ENCODE data around the gene USP4.
A peak's percentile ranks its signal among the peaks of the same experiment; 100 is the strongest.

The USP4 gene

DNA sequence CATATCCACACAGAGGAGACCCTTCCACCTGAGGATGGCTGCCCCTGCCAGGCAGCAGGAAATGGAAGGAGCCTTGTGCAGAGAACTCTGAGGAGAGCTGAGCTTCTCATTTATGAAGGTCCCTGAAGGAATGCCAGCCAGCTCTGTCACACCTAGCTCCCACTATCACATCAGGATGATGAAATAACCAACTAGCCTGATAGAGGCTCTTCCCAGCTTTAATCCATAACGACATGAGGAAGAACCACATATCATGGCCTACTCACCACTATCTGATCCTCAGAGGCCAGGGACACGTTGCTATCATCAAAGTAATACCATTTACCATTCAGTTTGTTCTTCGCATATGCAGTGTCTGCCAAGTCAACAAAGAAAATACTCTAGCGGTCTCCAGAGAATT, 61.3 kb downstream of the USP4 start:
- no peaks in the 10 kb centered on the region for H3K9me3 ChIP-seq (ENCODE audit: control insufficient read depth, insufficient read depth, low read length)
- peaks cover 3% of the 10 kb centered on the region for H3K4me1 ChIP-seq (ENCODE audit: control insufficient read depth, insufficient read depth, low read length)
- H3K9ac ChIP-seq (ENCODE audit: low read depth, low read length), result no peak overlapping the region
- no peak overlapping the region for H3K4me3 ChIP-seq (ENCODE audit: low read depth, low read length)
- peaks cover 7% of the 10 kb centered on the region for H3K36me3 ChIP-seq (ENCODE audit: control insufficient read depth, insufficient read depth, low read length)
- no peaks in the 10 kb centered on the region for H3K27me3 ChIP-seq (ENCODE audit: control insufficient read depth, insufficient read depth, low read length)

DNA sequence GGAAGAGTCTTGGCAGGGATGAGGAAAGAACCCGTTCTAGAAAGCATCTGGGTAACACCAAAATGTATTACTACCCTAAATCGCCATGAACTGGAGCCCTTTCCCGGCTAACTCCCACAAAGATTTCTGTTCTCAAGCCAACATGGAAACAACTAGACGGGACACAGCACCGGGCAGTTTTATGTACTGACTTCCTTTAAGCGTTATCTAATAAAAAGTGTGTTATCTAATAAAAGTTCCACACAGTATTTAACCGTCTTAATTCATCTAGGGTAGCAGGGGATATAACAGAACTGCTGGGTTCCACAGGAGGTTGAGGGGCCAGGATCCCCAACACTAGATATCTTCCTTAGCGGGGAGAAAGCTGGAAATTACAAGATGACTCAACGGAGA, 62.5 kb downstream of the USP4 start:
- no peaks in the 10 kb centered on the region for H3K9me3 ChIP-seq (ENCODE audit: control insufficient read depth, insufficient read depth, low read length)
- H3K4me3 ChIP-seq (ENCODE audit: low read depth, low read length), result peak overlapping the region; percentile 65
- peaks cover 7% of the 10 kb centered on the region for H3K36me3 ChIP-seq (ENCODE audit: control insufficient read depth, insufficient read depth, low read length)
- H3K9ac ChIP-seq (ENCODE audit: low read depth, low read length), result peak overlapping the region; percentile 54
- H3K4me1 ChIP-seq (ENCODE audit: control insufficient read depth, insufficient read depth, low read length), result peaks cover 3% of the 10 kb centered on the region
- H3K27me3 ChIP-seq (ENCODE audit: control insufficient read depth, insufficient read depth, low read length), result no peaks in the 10 kb centered on the region

DNA sequence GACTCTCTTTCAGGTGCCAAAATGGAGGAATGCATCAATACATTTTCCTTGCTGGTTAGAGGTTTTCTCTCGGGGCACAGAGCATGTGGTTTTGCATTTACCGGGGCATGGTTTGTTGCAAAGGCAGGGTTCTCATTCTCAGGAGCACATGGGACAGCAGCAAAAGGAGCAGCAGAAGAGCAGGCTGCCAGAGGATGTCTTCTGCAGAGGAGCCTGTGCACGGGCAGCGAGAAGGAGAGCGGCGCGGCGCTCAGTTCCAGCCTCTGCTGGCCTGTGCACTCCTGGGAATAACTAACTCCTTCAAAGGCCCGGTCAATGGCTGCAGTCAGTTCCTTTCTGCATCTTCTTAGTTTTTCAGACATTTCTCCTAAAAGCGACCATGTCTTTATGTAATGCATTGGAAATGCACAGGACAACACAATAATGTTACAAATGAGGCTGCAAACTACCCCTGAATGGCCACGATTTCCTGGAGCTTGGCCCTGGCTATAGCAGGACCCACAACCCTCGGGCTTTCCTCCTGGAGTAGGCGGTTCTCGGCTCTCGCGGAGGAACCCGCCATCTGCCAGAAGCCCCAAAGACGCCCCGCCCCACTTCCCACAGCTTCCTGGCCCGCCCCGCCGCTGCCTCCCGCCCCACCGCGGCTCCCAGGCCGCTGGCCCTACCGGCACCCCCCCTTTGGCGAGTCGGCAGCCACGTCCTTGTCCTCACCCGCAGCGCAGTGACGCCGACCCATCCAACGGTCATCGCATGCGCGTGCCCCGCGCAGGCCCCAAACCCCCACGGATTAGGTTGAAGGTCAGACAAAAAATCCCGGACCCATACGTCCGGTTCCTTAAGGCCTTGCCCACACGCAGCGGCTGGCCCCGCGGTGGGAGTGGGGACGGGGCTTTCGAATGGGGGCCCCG, 63.1 kb downstream of the USP4 start, which contains the start of gene C3orf62:
TSS of gene C3orf62 (minus strand) at position 758 of the 908 bp plus-strand sequence. CDS start at position 398, 360 bp downstream.
- H3K4me3 ChIP-seq (ENCODE audit: low read depth, low read length), result peak within 1 kb of the TSS; percentile 65
- peaks cover 7% of the 10 kb centered on the region for H3K36me3 ChIP-seq (ENCODE audit: control insufficient read depth, insufficient read depth, low read length)
- peaks cover 3% of the 10 kb centered on the region for H3K4me1 ChIP-seq (ENCODE audit: control insufficient read depth, insufficient read depth, low read length)
- H3K27me3 ChIP-seq (ENCODE audit: control insufficient read depth, insufficient read depth, low read length), result no peaks in the 10 kb centered on the region
- H3K9me3 ChIP-seq (ENCODE audit: control insufficient read depth, insufficient read depth, low read length), result no peaks in the 10 kb centered on the region
- peak within 1 kb of the TSS; percentile 73 for H3K9ac ChIP-seq (ENCODE audit: low read depth, low read length)

DNA sequence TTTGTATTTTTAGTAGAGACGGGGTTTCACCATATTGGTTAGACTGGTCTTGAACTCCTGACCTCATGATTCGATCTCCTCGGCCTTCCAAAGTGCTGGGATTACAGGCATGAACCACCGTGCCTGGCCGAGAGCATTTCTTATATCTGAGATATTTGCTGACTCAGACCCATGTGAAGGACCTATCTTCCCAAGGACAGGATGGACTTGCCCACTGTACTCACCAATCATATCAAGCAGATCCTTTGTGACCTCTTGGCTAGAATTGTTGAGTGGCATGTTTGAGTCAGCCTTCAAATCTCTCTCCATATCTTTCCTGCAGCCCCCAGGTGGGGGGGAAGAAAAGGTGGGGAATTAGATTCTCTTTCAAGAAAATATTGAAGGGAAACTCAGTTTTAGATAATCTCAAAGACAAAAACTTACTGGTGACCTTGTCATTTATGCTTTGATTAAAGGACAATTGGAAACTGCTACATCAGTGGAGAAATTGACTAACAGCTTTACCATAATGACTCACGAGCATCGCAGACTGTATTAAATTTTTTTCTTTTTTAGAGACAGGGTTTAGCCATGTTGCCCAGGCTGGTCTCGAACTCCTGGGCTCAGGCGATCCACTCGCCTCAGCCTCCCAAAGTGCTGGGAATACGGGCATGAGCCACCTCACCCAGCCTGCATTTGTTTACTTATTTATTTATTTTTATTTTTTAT, 65.9 kb downstream of the USP4 start:
- no peaks in the 10 kb centered on the region for H3K36me3 ChIP-seq (ENCODE audit: control insufficient read depth, insufficient read depth, low read length)
- H3K27me3 ChIP-seq (ENCODE audit: control insufficient read depth, insufficient read depth, low read length), result no peaks in the 10 kb centered on the region
- no peaks in the 10 kb centered on the region for H3K9me3 ChIP-seq (ENCODE audit: control insufficient read depth, insufficient read depth, low read length)
- H3K4me3 ChIP-seq (ENCODE audit: low read depth, low read length), result no peak overlapping the region
- no peak overlapping the region for H3K9ac ChIP-seq (ENCODE audit: low read depth, low read length)
- H3K4me1 ChIP-seq (ENCODE audit: control insufficient read depth, insufficient read depth, low read length), result peaks cover 3% of the 10 kb centered on the region

- no peak overlapping the region for H3K9ac ChIP-seq (ENCODE audit: low read depth, low read length)
- no peaks in the 10 kb centered on the region for H3K27me3 ChIP-seq (ENCODE audit: control insufficient read depth, insufficient read depth, low read length)
- H3K4me3 ChIP-seq (ENCODE audit: low read depth, low read length), result no peak overlapping the region
- no peaks in the 10 kb centered on the region for H3K4me1 ChIP-seq (ENCODE audit: control insufficient read depth, insufficient read depth, low read length)
- H3K9me3 ChIP-seq (ENCODE audit: control insufficient read depth, insufficient read depth, low read length), result no peaks in the 10 kb centered on the region
- H3K36me3 ChIP-seq (ENCODE audit: control insufficient read depth, insufficient read depth, low read length), result no peaks in the 10 kb centered on the region
Measured at GRCh38 chr3:49271047-49271446, 68.8 kb downstream of the USP4 start.

- no peaks in the 10 kb centered on the region for H3K36me3 ChIP-seq (ENCODE audit: control insufficient read depth, insufficient read depth, low read length)
- H3K4me3 ChIP-seq (ENCODE audit: low read depth, low read length), result no peak overlapping the region
- H3K9ac ChIP-seq (ENCODE audit: low read depth, low read length), result no peak overlapping the region
- no peaks in the 10 kb centered on the region for H3K9me3 ChIP-seq (ENCODE audit: control insufficient read depth, insufficient read depth, low read length)
- H3K4me1 ChIP-seq (ENCODE audit: control insufficient read depth, insufficient read depth, low read length), result no peaks in the 10 kb centered on the region
- H3K27me3 ChIP-seq (ENCODE audit: control insufficient read depth, insufficient read depth, low read length), result no peaks in the 10 kb centered on the region
Measured at GRCh38 chr3:49270156-49270500, 69.7 kb downstream of the USP4 start.

- Histone ChIP-seq H3K4me3 (ENCODE audit: low read depth, low read length) (no peak overlapping the region), H3K9ac (ENCODE audit: low read depth, low read length) (no peak overlapping the region), H3K9me3 (ENCODE audit: control insufficient read depth, insufficient read depth, low read length) (no peaks in the 10 kb centered on the region), H3K27me3 (ENCODE audit: control insufficient read depth, insufficient read depth, low read length) (no peaks in the 10 kb centered on the region), H3K4me1 (ENCODE audit: control insufficient read depth, insufficient read depth, low read length) (no peaks in the 10 kb centered on the region), H3K36me3 (ENCODE audit: control insufficient read depth, insufficient read depth, low read length) (no peaks in the 10 kb centered on the region)
Measured at GRCh38 chr3:49269443-49270155, 70.3 kb downstream of the USP4 start.

DNA sequence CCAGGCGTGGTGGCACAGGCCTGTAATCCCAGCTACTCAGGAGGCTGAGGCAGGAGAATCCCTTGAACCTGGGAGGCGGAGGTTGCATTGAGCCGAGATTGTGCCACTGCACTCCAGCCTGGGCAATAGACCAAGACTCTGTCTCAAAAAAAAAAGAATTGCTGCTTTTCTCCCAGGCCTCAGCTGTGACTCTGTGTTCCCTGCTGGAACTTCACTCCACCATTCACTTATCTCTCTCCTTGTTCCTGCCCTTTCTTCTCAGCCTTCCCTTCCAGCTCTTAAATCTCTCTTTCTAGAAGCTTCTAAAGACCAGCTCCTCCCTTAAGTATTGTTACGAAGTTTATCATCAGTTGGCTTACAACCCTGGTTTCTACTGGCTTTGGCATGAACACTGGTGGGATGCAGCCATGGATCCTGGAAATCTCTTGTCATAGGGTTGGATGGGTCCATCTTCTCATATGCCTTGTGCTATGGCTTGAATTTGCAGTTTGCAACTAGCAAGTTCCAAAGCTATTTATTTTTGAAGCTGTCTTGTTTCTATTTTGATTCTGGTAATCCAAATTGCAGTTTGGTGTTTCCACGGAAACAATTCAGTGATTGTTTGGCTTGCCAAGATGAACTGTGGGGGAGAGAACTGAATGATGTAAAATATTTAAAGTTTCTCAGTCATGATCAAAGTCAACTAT, 73.3 kb downstream of the USP4 start:
- Histone ChIP-seq H3K9me3 (ENCODE audit: control insufficient read depth, insufficient read depth, low read length) (no peaks in the 10 kb centered on the region), H3K36me3 (ENCODE audit: control insufficient read depth, insufficient read depth, low read length) (no peaks in the 10 kb centered on the region), H3K4me1 (ENCODE audit: control insufficient read depth, insufficient read depth, low read length) (no peaks in the 10 kb centered on the region), H3K9ac (ENCODE audit: low read depth, low read length) (no peak overlapping the region), H3K27me3 (ENCODE audit: control insufficient read depth, insufficient read depth, low read length) (no peaks in the 10 kb centered on the region), H3K4me3 (ENCODE audit: low read depth, low read length) (no peak overlapping the region)

DNA sequence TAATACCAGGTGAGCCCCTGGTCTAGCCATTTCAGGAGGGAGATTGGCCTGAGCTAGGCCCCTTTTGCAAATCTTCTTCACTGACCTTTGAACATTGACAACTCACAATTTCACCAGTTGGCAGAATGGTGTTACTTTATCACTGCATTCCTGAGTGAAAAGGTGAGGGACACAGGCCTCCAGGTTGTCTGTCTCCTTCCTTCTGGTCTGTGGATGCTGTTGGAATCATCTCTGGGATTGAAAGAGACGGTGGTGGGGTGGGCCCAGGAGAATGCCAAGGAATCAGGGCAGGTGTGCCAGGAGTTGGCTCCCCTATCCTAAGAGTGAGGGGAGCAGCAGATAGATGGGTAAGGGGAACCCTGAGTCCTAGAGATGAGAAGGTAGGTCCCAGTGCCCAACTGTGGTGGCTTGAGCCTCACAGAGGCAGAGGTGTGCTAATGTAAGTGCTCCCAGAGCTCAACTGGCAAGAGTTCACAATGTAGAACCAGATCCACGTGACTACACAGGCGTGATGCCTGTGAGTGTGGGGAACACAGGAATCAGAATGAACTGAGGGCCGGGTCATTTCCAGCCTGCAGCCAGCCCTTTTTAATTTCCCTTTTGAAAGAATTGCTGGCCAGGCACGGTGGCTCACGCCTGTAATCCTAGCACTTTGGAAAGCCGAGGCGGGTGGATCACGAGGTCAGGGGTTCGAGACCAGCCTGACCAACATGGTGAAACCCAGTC, 74.0 kb downstream of the USP4 start:
- H3K4me3 ChIP-seq (ENCODE audit: low read depth, low read length), result no peak overlapping the region
- H3K27me3 ChIP-seq (ENCODE audit: control insufficient read depth, insufficient read depth, low read length), result no peaks in the 10 kb centered on the region
- H3K9me3 ChIP-seq (ENCODE audit: control insufficient read depth, insufficient read depth, low read length), result no peaks in the 10 kb centered on the region
- no peak overlapping the region for H3K9ac ChIP-seq (ENCODE audit: low read depth, low read length)
- H3K36me3 ChIP-seq (ENCODE audit: control insufficient read depth, insufficient read depth, low read length), result no peaks in the 10 kb centered on the region
- no peaks in the 10 kb centered on the region for H3K4me1 ChIP-seq (ENCODE audit: control insufficient read depth, insufficient read depth, low read length)

GRCh38 chr3:49263159-49263889, 76.5 kb downstream of the USP4 start:
- no peak overlapping the region for H3K9ac ChIP-seq (ENCODE audit: low read depth, low read length)
- H3K27me3 ChIP-seq (ENCODE audit: control insufficient read depth, insufficient read depth, low read length), result no peaks in the 10 kb centered on the region
- no peaks in the 10 kb centered on the region for H3K4me1 ChIP-seq (ENCODE audit: control insufficient read depth, insufficient read depth, low read length)
- no peak overlapping the region for H3K4me3 ChIP-seq (ENCODE audit: low read depth, low read length)
- H3K36me3 ChIP-seq (ENCODE audit: control insufficient read depth, insufficient read depth, low read length), result no peaks in the 10 kb centered on the region
- no peaks in the 10 kb centered on the region for H3K9me3 ChIP-seq (ENCODE audit: control insufficient read depth, insufficient read depth, low read length)
